CD8-positive, alpha-beta memory T cell (primary cell): Measurements from ENCODE around the gene CD79A. TPM values are rescaled to one million over a fixed set of nuclear protein-coding genes. Genes with fewer than 3 reads are reported as not detected.
A peak's percentile ranks its signal among the peaks of the same experiment; 100 is the strongest.

Source experiments
- CTCF ChIA-PET: fragments of 350-600 bp; sonication (Branson Sonifier 250); formaldehyde crosslinking; loops from one replicate; lab custom pipeline; 2021; ENCODE audit warnings: antibody characterized with exemption; lab: Charles Lee
- POLR2A ChIA-PET: fragments of 350-600 bp; sonication (Branson Sonifier 250); formaldehyde crosslinking; loops from one replicate; lab custom pipeline; 2021; ENCODE audit warnings: antibody characterized with exemption; lab: Charles Lee
- DNase-seq, 5 donors: peaks; one replicate each; pipeline versions ENCODE4 v3.0.0 to v3.0.0-alpha.2; 2020 to 2022; ENCODE audit warnings: mixed read lengths in 1 of 5
- H3K27ac ChIP-seq: one replicate; pipeline ENCODE4 v1.7.0; 2013; ENCODE audit warnings: low read depth, mild to moderate bottlenecking, low read length, moderate library complexity
- H3K27me3 ChIP-seq: 2 replicates; pipeline ENCODE4 v1.7.0; 2013; ENCODE audit warnings: low read length, mild to moderate bottlenecking; ENCODE audit not compliant: insufficient read depth, poor library complexity, severe bottlenecking
- H3K36me3 ChIP-seq: 2 replicates; pipeline ENCODE4 v1.7.0; 2013; ENCODE audit warnings: mild to moderate bottlenecking, low read length, moderate library complexity; ENCODE audit not compliant: insufficient read depth
- H3K4me1 ChIP-seq: 2 replicates; pipeline ENCODE4 v1.7.0; 2013; ENCODE audit warnings: mild to moderate bottlenecking, low read length, moderate library complexity; ENCODE audit not compliant: insufficient read depth
- H3K4me3 ChIP-seq: 2 replicates; pipeline ENCODE4 v1.7.0; 2013; ENCODE audit warnings: mild to moderate bottlenecking, low read length
- H3K9me3 ChIP-seq: 2 replicates; pipeline ENCODE4 v1.7.0; 2013; ENCODE audit warnings: mild to moderate bottlenecking, low read length
- H3K27ac Mint-ChIP-seq, 8 donors: one replicate each; pipeline ENCODE4 v1.8.0; 2020 to 2021; ENCODE audit warnings: mixed read lengths in 8 of 8, mild to moderate bottlenecking in 6 of 8, inconsistent platforms in 3 of 8, moderate library complexity in 3 of 8
- H3K27me3 Mint-ChIP-seq, 2 donors: one replicate each; pipeline ENCODE4 v1.8.0; 2020 to 2021; ENCODE audit warnings: mixed read lengths in 2 of 2, mild to moderate bottlenecking in 1 of 2, moderate library complexity in 1 of 2
- H3K36me3 Mint-ChIP-seq, 3 donors: one replicate each; pipeline ENCODE4 v1.8.0; 2020 to 2021; ENCODE audit warnings: mixed read lengths in 3 of 3, inconsistent platforms in 1 of 3, mild to moderate bottlenecking in 1 of 3
- H3K4me1 Mint-ChIP-seq, 3 donors: one replicate each; pipeline ENCODE4 v1.8.0; 2020 to 2021; ENCODE audit warnings: mixed read lengths in 3 of 3, inconsistent platforms in 1 of 3, mild to moderate bottlenecking in 1 of 3
- H3K4me3 Mint-ChIP-seq, 7 donors: one replicate each; pipeline ENCODE4 v1.8.0; 2020 to 2021; ENCODE audit warnings: mixed read lengths in 7 of 7, mild to moderate bottlenecking in 6 of 7, moderate library complexity in 4 of 7, inconsistent platforms in 2 of 7
- H3K9me3 Mint-ChIP-seq, 5 donors: one replicate each; pipeline ENCODE4 v1.8.0; 2020 to 2022; ENCODE audit warnings: mixed read lengths in 5 of 5, mild to moderate bottlenecking in 3 of 5, moderate library complexity in 2 of 5, inconsistent platforms in 1 of 5
- polyA plus RNA-seq: library from polyadenylated mRNA; unstranded; fragments of 300-500 nt; fragmentation: Illumina TruSeq; gene quantifications from one replicate; pipeline ENCODE4 v1.2.3, GENCODE V29; 2021
- total RNA-seq, 2 experiments: library from RNA; stranded (reverse); gene quantifications; one replicate each; pipeline ENCODE4 v1.2.3, GENCODE V29; 2021

Gene CD79A
- total and polyA plus RNA-seq, 3 experiments from 2014 or later: 1.3 to 9.4 (median 2.2) TPM

GRCh38 chr19:41908724-41909464 lies 31.8 kb downstream of the CD79A start:
- H3K9me3 Mint-ChIP-seq: no peaks in the 10 kb centered on the region
- ChIA-PET CTCF (interaction anchor here (1.1 kb wide), 1 partner anchor 17 kb away, joined by 4 read pairs; no protein-coding TSS in a partner anchor), POLR2A (interaction anchor here (1.0 to 4.7 kb wide), 4 partner anchors 19 to 49 kb away, joined by 3 to 36 read pairs (median 4); partner anchors contain the start of gene RPS19)
- H3K9me3 ChIP-seq: no peaks in the 10 kb centered on the region
- peaks cover 34% of the 10 kb centered on the region for H3K4me1 ChIP-seq
- peak overlapping the region in 5 of 8 donors; percentile 10 to 74 (median 65) for H3K27ac Mint-ChIP-seq
- peak overlapping the region in 1 of 7 donors; percentile 41 for H3K4me3 Mint-ChIP-seq
- peaks cover 8 to 43% (median 14%) of the 10 kb centered on the region in 3 donors for H3K36me3 Mint-ChIP-seq
- no peak for DNase-seq
- H3K27me3 Mint-ChIP-seq: peaks cover 4 to 17% of the 10 kb centered on the region in 2 donors
- H3K27me3 ChIP-seq: peaks cover 7% of the 10 kb centered on the region
- H3K4me1 Mint-ChIP-seq: peaks cover 49 to 83% (median 54%) of the 10 kb centered on the region in 3 donors
- no peak overlapping the region for H3K4me3 ChIP-seq
- peaks cover 29% of the 10 kb centered on the region for H3K36me3 ChIP-seq
- H3K27ac ChIP-seq: no peak overlapping the region

DNA sequence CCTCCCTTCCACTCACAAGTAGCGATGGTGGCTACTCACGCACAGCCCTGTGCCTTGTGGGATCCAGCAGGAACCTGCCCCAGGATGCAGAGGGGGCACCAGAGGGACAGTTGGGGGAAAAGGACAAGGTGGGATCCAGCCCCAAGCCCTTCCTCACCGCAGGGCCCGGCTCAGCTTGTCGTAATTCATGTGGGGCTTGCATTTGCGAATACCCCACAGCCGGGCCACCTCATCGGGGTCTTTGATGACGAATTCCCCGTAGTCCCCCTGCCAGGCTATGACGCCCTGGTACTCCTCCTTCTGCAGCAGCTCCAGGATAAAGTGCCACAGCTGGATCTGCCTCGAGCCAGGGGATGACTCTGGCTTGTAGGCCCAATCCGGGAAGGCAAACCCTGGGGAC lies 32.6 kb downstream of the CD79A start:
- H3K4me3 Mint-ChIP-seq: no peak overlapping the region
- CTCF ChIA-PET: no interaction called here

GRCh38 chr19:41910240-41910991 lies 33.3 kb downstream of the CD79A start:
- Mint-ChIP-seq H3K27me3 (peaks cover 8 to 20% of the 10 kb centered on the region in 2 donors), H3K4me1 (peaks cover 47 to 74% (median 49%) of the 10 kb centered on the region in 3 donors), H3K27ac (peak overlapping the region; percentile 16 to 85 (median 42)), H3K9me3 (no peaks in the 10 kb centered on the region), H3K4me3 (peak overlapping the region in 3 of 7 donors; percentile 4 to 39 (median 33)), H3K36me3 (peaks cover 0 to 27% (median 7%) of the 10 kb centered on the region in 3 donors)
- Histone ChIP-seq H3K4me1 (peaks cover 43% of the 10 kb centered on the region), H3K4me3 (no peak overlapping the region), H3K27ac (no peak overlapping the region), H3K36me3 (peaks cover 14% of the 10 kb centered on the region), H3K27me3 (peaks cover 20% of the 10 kb centered on the region), H3K9me3 (no peaks in the 10 kb centered on the region)
- CTCF ChIA-PET: interaction anchor here (1.5 to 2.2 kb wide), 2 partner anchors 19 to 37 kb away, joined by 4 to 8 read pairs; no protein-coding TSS in a partner anchor
- POLR2A ChIA-PET: interaction anchor here (0.6 to 1.5 kb wide), 4 partner anchors 10 to 51 kb away, joined by 3 to 16 read pairs (median 4); partner anchors contain the start of gene RPS19
- DNase-seq: no peak

More for the DNA sequence above, 32.6 kb downstream of the CD79A start:
- peaks cover 47 to 81% (median 53%) of the 10 kb centered on the region in 3 donors for H3K4me1 Mint-ChIP-seq
- POLR2A ChIA-PET: interaction anchor here (0.6 to 1.4 kb wide), 2 partner anchors 23 to 50 kb away, joined by 3 read pairs; partner anchors contain the start of gene RPS19
- peaks cover 21% of the 10 kb centered on the region for H3K36me3 ChIP-seq
- DNase-seq: no peak
- peaks cover 42% of the 10 kb centered on the region for H3K4me1 ChIP-seq
- no peak overlapping the region for H3K27ac ChIP-seq
- peaks cover 1 to 34% (median 10%) of the 10 kb centered on the region in 3 donors for H3K36me3 Mint-ChIP-seq
- H3K4me3 ChIP-seq: no peak overlapping the region
- peaks cover 8 to 20% of the 10 kb centered on the region in 2 donors for H3K27me3 Mint-ChIP-seq
- H3K27ac Mint-ChIP-seq: peak overlapping the region in 2 of 8 donors; percentile 65 to 74
- H3K27me3 ChIP-seq: peaks cover 15% of the 10 kb centered on the region
- no peaks in the 10 kb centered on the region for H3K9me3 ChIP-seq
- H3K9me3 Mint-ChIP-seq: no peaks in the 10 kb centered on the region

GRCh38 chr19:41910992-41911888 lies 34.2 kb downstream of the CD79A start:
- no peaks in the 10 kb centered on the region for H3K9me3 ChIP-seq
- CTCF ChIA-PET: interaction anchor here (1.5 to 2.2 kb wide), 4 partner anchors 11 to 52 kb away, joined by 3 to 8 read pairs (median 5); partner anchors contain the start of gene RPS19
- no peak overlapping the region for H3K27ac ChIP-seq
- POLR2A ChIA-PET: interaction anchor here (0.7 to 2.0 kb wide), 8 partner anchors 8 to 38 kb away, joined by 4 to 16 read pairs (median 5); no protein-coding TSS in a partner anchor
- peaks cover 8% of the 10 kb centered on the region for H3K36me3 ChIP-seq
- peaks cover 42 to 65% (median 43%) of the 10 kb centered on the region in 3 donors for H3K4me1 Mint-ChIP-seq
- no peak overlapping the region for H3K4me3 ChIP-seq
- no peak for DNase-seq
- peak overlapping the region; percentile 37 to 88 (median 76) for H3K27ac Mint-ChIP-seq
- H3K4me1 ChIP-seq: peaks cover 50% of the 10 kb centered on the region
- H3K27me3 Mint-ChIP-seq: peaks cover 8 to 20% of the 10 kb centered on the region in 2 donors
- H3K27me3 ChIP-seq: peaks cover 26% of the 10 kb centered on the region
- H3K4me3 Mint-ChIP-seq: peak overlapping the region; percentile 39 to 74 (median 60)
- H3K36me3 Mint-ChIP-seq: peaks cover 0 to 19% (median 3%) of the 10 kb centered on the region in 3 donors
- no peaks in the 10 kb centered on the region for H3K9me3 Mint-ChIP-seq

GRCh38 chr19:41911889-41912731 lies 35.0 kb downstream of the CD79A start:
- Mint-ChIP-seq H3K36me3 (peaks cover 0 to 12% (median 0%) of the 10 kb centered on the region in 3 donors), H3K4me3 (peak overlapping the region; percentile 11 to 74 (median 60)), H3K27me3 (peaks cover 8 to 20% of the 10 kb centered on the region in 2 donors), H3K4me1 (peaks cover 38 to 59% (median 40%) of the 10 kb centered on the region in 3 donors), H3K9me3 (no peaks in the 10 kb centered on the region), H3K27ac (peak overlapping the region in 7 of 8 donors; percentile 72 to 88 (median 75))
- no peaks in the 10 kb centered on the region for H3K36me3 ChIP-seq
- no peak for DNase-seq
- peaks cover 34% of the 10 kb centered on the region for H3K27me3 ChIP-seq
- ChIA-PET CTCF (interaction anchor here (1.5 to 2.2 kb wide), 4 partner anchors 12 to 53 kb away, joined by 3 to 8 read pairs (median 5); partner anchors contain the start of gene RPS19), POLR2A (interaction anchor here (0.6 to 2.0 kb wide), 10 partner anchors 9 to 53 kb away, joined by 3 to 16 read pairs (median 4); no protein-coding TSS in a partner anchor)
- no peak overlapping the region for H3K4me3 ChIP-seq
- peaks cover 55% of the 10 kb centered on the region for H3K4me1 ChIP-seq
- H3K9me3 ChIP-seq: no peaks in the 10 kb centered on the region
- H3K27ac ChIP-seq: no peak overlapping the region

- Histone ChIP-seq H3K27ac (no peak overlapping the region), H3K4me1 (peaks cover 55% of the 10 kb centered on the region), H3K9me3 (no peaks in the 10 kb centered on the region), H3K27me3 (peaks cover 36% of the 10 kb centered on the region), H3K36me3 (no peaks in the 10 kb centered on the region), H3K4me3 (no peak overlapping the region)
- H3K4me1 Mint-ChIP-seq: peaks cover 35 to 55% (median 37%) of the 10 kb centered on the region in 3 donors
- H3K4me3 Mint-ChIP-seq: peak overlapping the region in 3 of 7 donors; percentile 45 to 81 (median 50)
- DNase-seq: no peak
- no peak overlapping the region for H3K27ac Mint-ChIP-seq
- ChIA-PET POLR2A (interaction anchor here (0.6 to 2.0 kb wide), 5 partner anchors 15 to 54 kb away, joined by 3 to 11 read pairs (median 5); no protein-coding TSS in a partner anchor), CTCF (interaction anchor here (2.2 kb wide), 1 partner anchor 40 kb away, joined by 8 read pairs; no protein-coding TSS in a partner anchor)
- H3K36me3 Mint-ChIP-seq: peaks cover 0 to 8% (median 0%) of the 10 kb centered on the region in 3 donors
- no peaks in the 10 kb centered on the region for H3K9me3 Mint-ChIP-seq
- H3K27me3 Mint-ChIP-seq: peaks cover 8 to 19% of the 10 kb centered on the region in 2 donors
Observed at GRCh38 chr19:41912899-41913537, 35.9 kb downstream of the CD79A start.
